Mucosa of rectum (tissue), 2 donors: ENCODE data around the gene SLC2A13.

Source experiments
- H3K27ac ChIP-seq, 2 donors: one replicate each; pipeline ENCODE4 v1.7.0; 2013; ENCODE audit warnings: inconsistent platforms in 2 of 2, low read depth in 2 of 2, low read length in 2 of 2
- H3K27me3 ChIP-seq, 2 donors: one replicate each; pipeline ENCODE4 v1.7.0; 2013; ENCODE audit warnings: low read length in 2 of 2; ENCODE audit not compliant: control insufficient read depth in 2 of 2, insufficient read depth in 2 of 2
- H3K36me3 ChIP-seq, 2 donors: one replicate each; pipeline ENCODE4 v1.7.0; 2013; ENCODE audit warnings: low read length in 2 of 2; ENCODE audit not compliant: control insufficient read depth in 2 of 2, insufficient read depth in 2 of 2
- H3K4me1 ChIP-seq, 2 donors: one replicate each; pipeline ENCODE4 v1.7.0; 2013; ENCODE audit warnings: low read length in 2 of 2, mild to moderate bottlenecking in 1 of 2; ENCODE audit not compliant: control insufficient read depth in 2 of 2, insufficient read depth in 2 of 2
- H3K4me3 ChIP-seq, 2 donors: one replicate each; pipeline ENCODE4 v1.7.0; 2013; ENCODE audit warnings: low read length in 2 of 2
- H3K9ac ChIP-seq, 2 donors: one replicate each; pipeline ENCODE4 v1.7.0; 2013; ENCODE audit warnings: low read length in 2 of 2, low read depth in 1 of 2, mild to moderate bottlenecking in 1 of 2
- H3K9me3 ChIP-seq, 2 donors: one replicate each; pipeline ENCODE4 v1.7.0; 2013; ENCODE audit warnings: low read length in 2 of 2; ENCODE audit not compliant: control insufficient read depth in 2 of 2
- donor health status: healthy.
- donor health status: Normal muscosa, but diverticular disease.

Gene SLC2A13

DNA sequence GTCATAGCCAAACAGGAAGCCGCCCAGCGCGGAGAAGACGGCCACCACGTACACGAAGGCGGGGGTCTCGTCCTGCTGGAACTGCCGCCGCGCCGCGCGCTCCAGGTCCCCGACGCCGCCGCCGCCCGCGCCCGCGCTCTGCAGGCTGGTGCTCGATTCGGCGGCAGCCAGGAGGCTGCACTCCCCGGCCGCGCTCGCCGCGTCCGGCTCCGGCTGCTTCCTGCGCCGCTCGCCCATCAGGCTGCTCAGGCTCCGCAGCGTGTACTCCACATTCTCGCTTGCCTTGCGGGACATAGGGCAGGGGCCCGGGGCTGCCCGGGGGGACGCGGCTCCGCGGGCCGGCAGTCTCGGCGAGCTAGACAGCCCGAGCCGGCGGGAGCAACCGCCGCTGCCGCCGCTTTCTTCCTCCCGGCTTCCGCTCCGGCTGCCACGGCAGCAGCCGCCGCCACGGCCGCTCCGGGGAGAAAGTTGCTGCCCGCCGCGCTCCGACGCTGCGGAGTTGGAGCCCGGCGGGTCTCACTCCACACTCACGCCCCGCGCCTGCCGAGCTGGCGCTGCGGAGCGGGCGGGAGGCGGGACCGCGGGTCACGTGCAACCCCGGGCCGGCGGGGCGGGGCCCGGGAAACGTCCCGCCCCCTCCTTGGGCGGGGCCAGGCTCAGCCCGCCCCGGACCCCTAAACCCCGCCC is at the start of gene SLC2A13:
TSS of gene SLC2A13 (minus strand) at position 567 of the 687 bp plus-strand sequence. CDS start at position 294, 273 bp downstream.
- Histone ChIP-seq H3K27ac (peak within 1 kb of the TSS; percentile 78 to 86), H3K4me3 (peak within 1 kb of the TSS; percentile 84 to 91), H3K9ac (peak within 1 kb of the TSS; percentile 68 to 87), H3K4me1 (peaks cover 8 to 20% of the 10 kb centered on the region in 2 donors), H3K27me3 (no peaks in the 10 kb centered on the region), H3K9me3 (no peaks in the 10 kb centered on the region), H3K36me3 (no peaks in the 10 kb centered on the region)

DNA sequence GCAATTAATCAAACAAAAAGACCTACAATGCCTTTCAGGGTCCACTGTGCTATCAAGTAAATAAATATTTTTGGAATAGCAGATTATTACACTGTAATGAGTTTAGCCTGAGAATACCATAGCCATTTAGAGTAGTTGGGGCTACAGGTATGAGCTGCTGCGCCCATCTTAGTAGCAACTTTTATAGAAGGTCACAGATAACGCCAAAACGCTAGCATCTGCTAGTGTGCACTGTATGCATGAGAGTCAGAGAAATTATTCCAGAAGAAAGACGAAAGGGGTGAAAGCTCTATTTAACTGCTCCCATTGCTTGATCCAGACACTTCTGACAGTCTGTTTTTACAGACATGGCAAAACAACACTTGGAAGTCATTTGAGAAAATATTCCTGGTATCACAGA is 48.5 kb upstream of the SLC2A13 start:
- Histone ChIP-seq H3K9ac (no peak overlapping the region), H3K4me3 (no peak overlapping the region)

DNA sequence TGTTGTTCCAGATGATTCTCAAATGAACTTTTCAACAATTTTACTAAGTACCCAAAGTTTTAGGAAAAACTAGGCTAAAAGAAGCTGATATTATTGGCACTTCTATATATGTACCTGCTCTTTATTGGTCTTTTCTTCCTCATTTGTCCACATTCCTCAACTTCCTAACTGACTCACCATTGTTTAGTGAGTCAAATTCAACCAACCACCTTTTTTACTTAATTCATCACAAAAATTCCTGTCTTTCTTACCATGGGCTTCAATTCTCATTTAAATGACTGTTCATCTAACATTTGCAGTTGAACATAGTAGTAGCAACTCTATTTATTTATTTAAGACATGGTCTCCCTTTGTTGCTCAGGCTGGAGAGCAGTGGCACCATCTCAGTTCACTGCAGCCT is 47.6 kb upstream of the SLC2A13 start:
- H3K36me3 ChIP-seq: no peaks in the 10 kb centered on the region
- H3K9ac ChIP-seq: no peak overlapping the region
- no peaks in the 10 kb centered on the region for H3K4me1 ChIP-seq
- H3K9me3 ChIP-seq: no peaks in the 10 kb centered on the region
- no peak overlapping the region for H3K4me3 ChIP-seq
- no peaks in the 10 kb centered on the region for H3K27me3 ChIP-seq
- H3K27ac ChIP-seq: no peak overlapping the region

More for the DNA sequence above, 48.5 kb upstream of the SLC2A13 start:
- no peak overlapping the region for H3K27ac ChIP-seq
- H3K36me3 ChIP-seq: no peaks in the 10 kb centered on the region
- H3K9me3 ChIP-seq: no peaks in the 10 kb centered on the region
- H3K27me3 ChIP-seq: no peaks in the 10 kb centered on the region
- no peaks in the 10 kb centered on the region for H3K4me1 ChIP-seq

DNA sequence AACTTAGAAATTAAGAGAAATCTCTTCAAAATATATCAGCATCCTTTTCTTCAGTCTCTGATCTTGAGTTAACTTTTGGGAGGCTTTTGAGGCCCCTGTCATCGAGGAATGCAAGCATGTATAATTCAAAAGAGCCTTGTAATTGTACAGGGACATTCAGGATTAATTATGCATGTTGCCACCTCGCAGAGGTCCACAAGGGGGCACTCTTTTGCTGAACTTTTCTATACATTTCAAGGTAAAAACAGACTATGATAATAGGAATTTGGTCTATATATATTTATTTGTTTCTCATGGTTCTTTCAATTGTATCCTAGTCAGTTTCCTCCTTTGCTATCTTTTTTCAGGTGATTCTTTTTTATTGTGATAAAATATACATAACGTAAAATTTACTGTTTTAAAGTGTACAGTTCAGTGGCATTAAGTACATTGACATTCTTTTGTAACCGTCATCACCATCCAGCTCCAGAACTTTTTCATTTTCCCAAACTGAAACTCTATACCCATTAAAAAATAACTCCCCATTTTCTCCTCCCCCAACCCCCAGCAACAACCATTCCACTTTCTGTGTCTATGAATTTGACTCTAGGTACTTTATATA is 47.0 kb upstream of the SLC2A13 start:
- Histone ChIP-seq H3K9ac (no peak overlapping the region), H3K36me3 (no peaks in the 10 kb centered on the region), H3K9me3 (no peaks in the 10 kb centered on the region), H3K27ac (no peak overlapping the region), H3K4me1 (no peaks in the 10 kb centered on the region), H3K27me3 (no peaks in the 10 kb centered on the region), H3K4me3 (no peak overlapping the region)

DNA sequence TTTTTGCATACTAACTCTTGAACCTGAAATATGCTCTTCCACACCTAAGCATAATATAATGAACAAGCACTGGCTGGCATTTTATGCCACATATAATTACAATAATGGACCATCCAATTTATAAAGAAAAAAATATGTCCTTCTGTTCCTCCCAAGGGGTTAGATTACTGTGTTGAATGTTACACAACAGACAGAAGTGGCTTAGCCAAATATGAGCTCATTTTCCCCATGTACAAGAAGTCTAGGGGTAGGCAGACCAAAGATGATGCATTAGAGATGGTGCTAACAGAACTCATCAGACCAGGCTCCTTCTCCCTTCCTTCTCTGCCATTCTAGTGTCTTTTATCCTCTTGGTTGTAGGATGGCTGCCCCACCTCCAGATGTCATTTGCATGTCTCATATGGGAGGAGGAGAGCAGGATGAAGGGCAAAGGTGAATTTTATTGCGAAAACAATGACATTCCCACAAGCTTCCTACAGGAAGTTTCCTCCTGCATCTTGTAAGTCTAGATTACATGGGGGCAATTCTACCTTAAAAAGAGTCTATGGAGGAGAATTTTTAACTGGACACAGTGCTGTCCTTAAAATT is 43.9 kb upstream of the SLC2A13 start:
- Histone ChIP-seq H3K9ac (no peak overlapping the region), H3K36me3 (no peaks in the 10 kb centered on the region), H3K4me3 (no peak overlapping the region), H3K4me1 (no peaks in the 10 kb centered on the region), H3K27me3 (no peaks in the 10 kb centered on the region), H3K9me3 (no peaks in the 10 kb centered on the region), H3K27ac (no peak overlapping the region)

DNA sequence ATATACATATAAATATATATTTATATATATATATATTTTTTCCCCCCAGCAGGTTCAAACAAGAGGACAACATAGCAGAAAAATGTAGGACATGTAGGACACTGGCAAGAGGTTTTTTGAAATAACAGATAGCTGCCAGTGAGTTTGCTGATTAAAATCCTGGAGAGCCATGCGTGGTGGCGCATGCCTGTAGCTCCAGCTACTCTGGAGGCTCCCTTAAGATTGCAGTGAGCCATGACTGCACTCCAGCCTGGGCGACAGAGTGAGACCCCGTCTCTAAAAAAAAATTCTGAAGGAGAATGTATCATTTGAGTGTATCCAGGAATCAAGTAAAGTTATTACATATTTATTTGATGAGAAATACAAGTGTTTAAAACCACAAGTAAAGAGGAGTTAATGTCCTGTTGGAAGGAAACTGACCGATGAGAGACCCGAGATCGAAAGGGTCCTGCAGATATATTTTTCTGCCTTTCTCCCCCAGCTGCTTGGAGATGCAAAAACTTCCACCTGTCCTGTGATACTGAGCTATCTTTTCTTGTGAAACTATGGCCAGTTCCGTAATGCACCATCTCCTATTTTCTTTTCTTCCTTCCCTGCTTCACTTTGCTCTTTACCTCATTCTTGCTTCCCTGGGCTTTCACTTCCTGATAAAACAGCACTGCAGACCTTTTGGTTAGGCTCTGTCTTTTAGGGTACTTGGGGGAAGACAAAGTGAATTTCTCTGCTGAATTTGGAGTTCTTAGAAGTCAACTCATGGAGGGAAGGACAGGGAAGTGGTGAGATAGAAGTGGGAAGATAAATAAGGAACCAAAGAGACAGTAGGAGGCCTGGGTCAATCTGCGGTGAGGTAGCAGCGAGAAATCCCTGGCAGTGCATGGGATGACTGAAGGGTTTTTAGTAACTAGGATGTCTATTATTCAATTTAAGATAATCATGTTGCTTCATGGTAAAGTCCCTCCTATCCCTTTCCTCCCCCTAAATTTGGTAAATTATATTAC is 41.2 kb upstream of the SLC2A13 start:
- Histone ChIP-seq H3K4me3 (no peak overlapping the region), H3K9me3 (no peaks in the 10 kb centered on the region), H3K36me3 (no peaks in the 10 kb centered on the region), H3K27me3 (no peaks in the 10 kb centered on the region), H3K27ac (no peak overlapping the region), H3K4me1 (no peaks in the 10 kb centered on the region), H3K9ac (no peak overlapping the region)

DNA sequence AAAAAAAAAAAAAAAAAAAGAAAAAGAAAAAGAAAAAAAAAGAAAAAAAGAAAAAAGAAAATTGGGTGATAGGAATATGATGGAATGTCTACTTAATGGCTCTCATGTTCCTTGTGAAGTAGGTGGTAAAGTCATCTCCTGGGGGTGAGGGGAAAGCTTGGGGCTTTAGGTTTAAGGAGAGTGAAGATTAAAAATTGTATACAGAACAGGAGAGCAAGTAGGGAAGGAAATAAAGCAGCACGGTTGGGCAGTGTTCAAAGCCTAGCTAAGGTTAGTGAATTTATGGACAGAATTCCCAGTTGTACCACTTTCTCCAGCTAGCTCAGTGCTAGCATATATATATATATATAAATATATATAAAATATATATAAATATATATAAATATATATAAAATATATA is 40.0 kb upstream of the SLC2A13 start:
- Histone ChIP-seq H3K4me3 (no peak overlapping the region), H3K9me3 (no peaks in the 10 kb centered on the region), H3K36me3 (no peaks in the 10 kb centered on the region), H3K27ac (no peak overlapping the region), H3K9ac (no peak overlapping the region), H3K4me1 (no peaks in the 10 kb centered on the region), H3K27me3 (no peaks in the 10 kb centered on the region)

- no peak overlapping the region for H3K9ac ChIP-seq
- H3K27me3 ChIP-seq: no peaks in the 10 kb centered on the region
- no peaks in the 10 kb centered on the region for H3K4me1 ChIP-seq
- no peaks in the 10 kb centered on the region for H3K36me3 ChIP-seq
- H3K4me3 ChIP-seq: no peak overlapping the region
- no peak overlapping the region for H3K27ac ChIP-seq
- no peaks in the 10 kb centered on the region for H3K9me3 ChIP-seq
Observed at GRCh38 chr12:40144023-40144422, 38.1 kb upstream of the SLC2A13 start.

GRCh38 chr12:40142001-40142744 is 36.3 kb upstream of the SLC2A13 start:
- Histone ChIP-seq H3K36me3 (no peaks in the 10 kb centered on the region), H3K4me3 (no peak overlapping the region), H3K27ac (no peak overlapping the region), H3K4me1 (no peaks in the 10 kb centered on the region), H3K27me3 (no peaks in the 10 kb centered on the region), H3K9ac (no peak overlapping the region), H3K9me3 (no peaks in the 10 kb centered on the region)
